Trophoblast cell (in vitro differentiated cells and primary cell): ENCODE data around the gene TBX20.
A peak's percentile ranks its signal among the peaks of the same experiment; 100 is the strongest.

Experiments
- DNase-seq, 2 donors: peaks; one replicate each; pipeline ENCODE4 v3.0.0-alpha.2; 2016
- H2AFZ ChIP-seq: 2 replicates; pipeline ENCODE4 v1.6.1; 2013; ENCODE audit warnings: low read length, moderate library complexity, mild to moderate bottlenecking; ENCODE audit not compliant: insufficient read depth, poor library complexity
- H2AK5ac ChIP-seq: 2 replicates; pipeline ENCODE4 v1.6.1; 2013; ENCODE audit warnings: mild to moderate bottlenecking, low read length
- H2BK120ac ChIP-seq: 2 replicates; pipeline ENCODE4 v1.6.1; 2013; ENCODE audit warnings: low read length, mild to moderate bottlenecking, moderate library complexity; ENCODE audit not compliant: insufficient read depth, poor library complexity
- H2BK12ac ChIP-seq: 2 replicates; pipeline ENCODE4 v1.6.1; 2013; ENCODE audit warnings: mild to moderate bottlenecking, low read length, moderate library complexity
- H2BK5ac ChIP-seq: 2 replicates; pipeline ENCODE4 v1.6.1; 2013; ENCODE audit warnings: low read length, low read depth, moderate library complexity, mild to moderate bottlenecking; ENCODE audit not compliant: poor library complexity
- H3K14ac ChIP-seq: 2 replicates; pipeline ENCODE4 v1.6.1; 2013; ENCODE audit warnings: mild to moderate bottlenecking, low read length
- H3K18ac ChIP-seq: 2 replicates; pipeline ENCODE4 v1.6.1; 2013; ENCODE audit warnings: mild to moderate bottlenecking, low read length
- H3K23ac ChIP-seq: 2 replicates; pipeline ENCODE4 v1.6.1; 2013; ENCODE audit warnings: low read length
- H3K27ac ChIP-seq: 2 replicates; pipeline ENCODE4 v1.5.1; 2013; ENCODE audit warnings: low read depth, mild to moderate bottlenecking, inconsistent platforms, low read length, moderate library complexity
- H3K27me3 ChIP-seq: 2 replicates; pipeline ENCODE4 v1.6.1; 2013; ENCODE audit warnings: inconsistent platforms, mild to moderate bottlenecking, low read length, moderate library complexity; ENCODE audit not compliant: insufficient read depth
- H3K36me3 ChIP-seq, 2 experiments: 1 replicate in 1 of 2; 2 replicates in 1 of 2; pipeline ENCODE4 v1.6.1; 2013; ENCODE audit warnings: low read length in 2 of 2, mild to moderate bottlenecking in 2 of 2, moderate library complexity in 1 of 2; ENCODE audit not compliant: insufficient read depth in 2 of 2, control insufficient read depth in 1 of 2
- H3K4ac ChIP-seq: 2 replicates; pipeline ENCODE4 v1.6.1; 2013; ENCODE audit warnings: low read depth, mild to moderate bottlenecking, low read length, moderate library complexity
- H3K4me1 ChIP-seq, 2 experiments: 1 replicate in 1 of 2; 2 replicates in 1 of 2; pipeline ENCODE4 v1.6.1; 2013; ENCODE audit warnings: low read length in 2 of 2, mild to moderate bottlenecking in 2 of 2, moderate library complexity in 1 of 2; ENCODE audit not compliant: insufficient read depth in 2 of 2, control insufficient read depth in 1 of 2
- H3K4me2 ChIP-seq: 2 replicates; pipeline ENCODE4 v1.6.1; 2013; ENCODE audit warnings: inconsistent platforms, mild to moderate bottlenecking, low read length, moderate library complexity
- H3K4me3 ChIP-seq: 2 replicates; pipeline ENCODE4 v1.5.1; 2013; ENCODE audit warnings: mild to moderate bottlenecking, low read depth, low read length, inconsistent platforms
- H3K79me1 ChIP-seq: one replicate; pipeline ENCODE4 v1.6.1; 2013; ENCODE audit warnings: low read length
- H3K79me2 ChIP-seq: 2 replicates; pipeline ENCODE4 v1.6.1; 2013; ENCODE audit warnings: low read length, mild to moderate bottlenecking; ENCODE audit not compliant: control insufficient read depth, insufficient read depth, poor library complexity
- H3K9ac ChIP-seq: 2 replicates; pipeline ENCODE4 v1.6.1; 2013; ENCODE audit warnings: mild to moderate bottlenecking, low read length
- H3K9me3 ChIP-seq: 2 replicates; pipeline ENCODE4 v1.6.1; 2013; ENCODE audit warnings: low read depth, mild to moderate bottlenecking, control low read depth, inconsistent platforms, low read length; ENCODE audit not compliant: insufficient read depth
- H4K12ac ChIP-seq: 2 replicates; pipeline ENCODE4 v1.6.1; 2013; ENCODE audit warnings: low read depth, mild to moderate bottlenecking, low read length, moderate library complexity
- H4K8ac ChIP-seq: 2 replicates; pipeline ENCODE4 v1.6.1; 2013; ENCODE audit warnings: low read depth, mild to moderate bottlenecking, low read length, moderate library complexity
- H4K91ac ChIP-seq: one replicate; pipeline ENCODE4 v1.6.1; 2013; ENCODE audit warnings: low read depth, mild to moderate bottlenecking, low read length, moderate library complexity
- WGBS: extraction: QIAGEN DNeasy Blood & Tissue Kit; methylation state at CpG from one replicate; pipeline ENCODE4 v1.1.7; 2013; ENCODE audit warnings: missing lambda C conversion rate; ENCODE audit not compliant: insufficient read length, insufficient coverage; ENCODE audit errors: extremely low coverage; 5-methylcytosine and 5-hydroxymethylcytosine counted together

TBX20 gene

GRCh38 chr7:35261041-35261440 lies 7.1 kb upstream of the TBX20 start:
- Histone ChIP-seq H4K8ac (no peak overlapping the region), H3K9ac (no peak overlapping the region), H4K91ac (no peak overlapping the region), H2BK120ac (no peak overlapping the region), H3K79me2 (no peaks in the 10 kb centered on the region), H3K14ac (no peak overlapping the region), H3K36me3 (no peaks in the 10 kb centered on the region), H3K4me2 (peak overlapping the region; percentile 55), H2BK12ac (no peak overlapping the region), H4K12ac (no peak overlapping the region), H2BK5ac (no peak overlapping the region), H3K4ac (no peak overlapping the region), H3K79me1 (no peaks in the 10 kb centered on the region), H3K23ac (no peak overlapping the region), H2AK5ac (no peak overlapping the region), H3K27ac (no peak overlapping the region), H2AFZ (peak overlapping the region; percentile 39), H3K18ac (no peak overlapping the region), H3K4me1 (peaks cover 13 to 22% of the 10 kb centered on the region in 2 experiments), H3K4me3 (no peak overlapping the region), H3K9me3 (no peaks in the 10 kb centered on the region), H3K27me3 (peaks cover 59% of the 10 kb centered on the region)
- WGBS: no CpG with 5 or more reads among the region's 21 CpGs
- no peak for DNase-seq

- no peak overlapping the region for H4K91ac ChIP-seq
- no CpG with 5 or more reads among the region's 7 CpGs for WGBS
- peaks cover 13 to 22% of the 10 kb centered on the region in 2 experiments for H3K4me1 ChIP-seq
- no peak overlapping the region for H2BK120ac ChIP-seq
- no peak overlapping the region for H3K9ac ChIP-seq
- no peak overlapping the region for H4K12ac ChIP-seq
- no peak overlapping the region for H3K23ac ChIP-seq
- no peak for DNase-seq
- no peak overlapping the region for H3K14ac ChIP-seq
- H4K8ac ChIP-seq: no peak overlapping the region
- no peak overlapping the region for H2BK5ac ChIP-seq
- no peak overlapping the region for H2BK12ac ChIP-seq
- H3K9me3 ChIP-seq: no peaks in the 10 kb centered on the region
- H3K4ac ChIP-seq: no peak overlapping the region
- H3K79me1 ChIP-seq: no peaks in the 10 kb centered on the region
- no peaks in the 10 kb centered on the region for H3K36me3 ChIP-seq
- H3K4me3 ChIP-seq: no peak overlapping the region
- H2AK5ac ChIP-seq: no peak overlapping the region
- H3K18ac ChIP-seq: no peak overlapping the region
- H3K79me2 ChIP-seq: no peaks in the 10 kb centered on the region
- H2AFZ ChIP-seq: no peak overlapping the region
- H3K27ac ChIP-seq: no peak overlapping the region
- H3K27me3 ChIP-seq: peaks cover 65% of the 10 kb centered on the region
- no peak overlapping the region for H3K4me2 ChIP-seq
These were observed 6.3 kb upstream of the TBX20 start for GRCh38 chr7:35260246-35260645.

- Histone ChIP-seq H2BK120ac (no peak overlapping the region), H3K36me3 (no peaks in the 10 kb centered on the region), H3K18ac (no peak overlapping the region), H3K27me3 (peaks cover 71% of the 10 kb centered on the region), H3K27ac (no peak overlapping the region), H2AK5ac (no peak overlapping the region), H3K4me1 (peaks cover 13 to 25% of the 10 kb centered on the region in 2 experiments), H2AFZ (no peak overlapping the region), H4K8ac (no peak overlapping the region), H3K79me2 (no peaks in the 10 kb centered on the region), H3K4ac (no peak overlapping the region), H3K23ac (no peak overlapping the region), H2BK12ac (no peak overlapping the region), H2BK5ac (no peak overlapping the region), H3K14ac (no peak overlapping the region), H3K9me3 (no peaks in the 10 kb centered on the region), H4K12ac (no peak overlapping the region), H3K79me1 (peaks cover 3% of the 10 kb centered on the region), H3K4me3 (no peak overlapping the region), H3K9ac (no peak overlapping the region), H4K91ac (no peak overlapping the region), H3K4me2 (no peak overlapping the region)
- WGBS: no CpG with 5 or more reads among the region's 6 CpGs
- DNase-seq: no peak
These were observed 5.6 kb upstream of the TBX20 start for GRCh38 chr7:35259523-35259908.

- H3K14ac ChIP-seq: no peak overlapping the region
- no peaks in the 10 kb centered on the region for H3K36me3 ChIP-seq
- H3K9me3 ChIP-seq: no peaks in the 10 kb centered on the region
- no peak overlapping the region for H3K4me3 ChIP-seq
- H3K4me1 ChIP-seq: peaks cover 13 to 30% of the 10 kb centered on the region in 2 experiments
- peaks cover 75% of the 10 kb centered on the region for H3K27me3 ChIP-seq
- H3K18ac ChIP-seq: no peak overlapping the region
- no peaks in the 10 kb centered on the region for H3K79me2 ChIP-seq
- H3K79me1 ChIP-seq: peaks cover 6% of the 10 kb centered on the region
- H4K91ac ChIP-seq: no peak overlapping the region
- no peak overlapping the region for H3K4me2 ChIP-seq
- no peak overlapping the region for H4K12ac ChIP-seq
- no peak overlapping the region for H4K8ac ChIP-seq
- DNase-seq: no peak
- no peak overlapping the region for H2BK120ac ChIP-seq
- H2AK5ac ChIP-seq: no peak overlapping the region
- no peak overlapping the region for H2BK12ac ChIP-seq
- no peak overlapping the region for H3K9ac ChIP-seq
- H2AFZ ChIP-seq: no peak overlapping the region
- H3K4ac ChIP-seq: no peak overlapping the region
- H2BK5ac ChIP-seq: no peak overlapping the region
- H3K27ac ChIP-seq: no peak overlapping the region
- no CpG with 5 or more reads among the region's 27 CpGs for WGBS
- no peak overlapping the region for H3K23ac ChIP-seq
These were observed 5.1 kb upstream of the TBX20 start for GRCh38 chr7:35258868-35259522.
